GM10248 (cell line): ENCODE data around the gene RAB11FIP3.
"Not testable (repeated sequence)": the region's sequence is repeated elsewhere in the genome, so short reads cannot be mapped to it uniquely, and the experiment has no call there.

Experiments used
- CTCF ChIA-PET: fragments of 300-600 bp; sonication (Branson Sonifier 250); formaldehyde crosslinking; extraction: SDS; loops from one replicate; lab custom pipeline; 2021; ENCODE audit warnings: antibody characterized with exemption; lab: Yijun Ruan, JAX
- POLR2A ChIA-PET: fragments of 350-650 bp; sonication (Branson Sonifier 250); formaldehyde crosslinking; extraction: SDS; loops from one replicate; lab custom pipeline; 2020; ENCODE audit warnings: antibody characterized with exemption; lab: Yijun Ruan, JAX
- DNase-seq: peaks from one replicate; pipeline ENCODE4 v3.0.0; 2012; ENCODE audit errors: extremely low spot score
- CTCF ChIP-seq: IDR thresholded peaks from 2 replicates; pipeline ENCODE4 v1.5.1; 2012; ENCODE audit warnings: mild to moderate bottlenecking, low read depth; ENCODE audit errors: extremely low read depth, missing control alignments, control extremely low read depth

Gene RAB11FIP3

GRCh38 chr16:477301-478157 lies 52.1 kb downstream of the RAB11FIP3 start:
- DNase-seq, result no peak
- no peak for TF ChIP-seq CTCF
- ChIA-PET CTCF (interaction anchor here (1.5 kb wide), 1 partner anchor 11 kb away, joined by 3 read pairs; no protein-coding TSS in a partner anchor), POLR2A (no interaction called here)

GRCh38 chr16:478287-478686 lies 52.8 kb downstream of the RAB11FIP3 start:
- CTCF ChIA-PET, result interaction anchor here (1.5 kb wide), 1 partner anchor 10 kb away, joined by 3 read pairs; no protein-coding TSS in a partner anchor
- DNase-seq, POLR2A ChIA-PET: not testable (repeated sequence)

DNA sequence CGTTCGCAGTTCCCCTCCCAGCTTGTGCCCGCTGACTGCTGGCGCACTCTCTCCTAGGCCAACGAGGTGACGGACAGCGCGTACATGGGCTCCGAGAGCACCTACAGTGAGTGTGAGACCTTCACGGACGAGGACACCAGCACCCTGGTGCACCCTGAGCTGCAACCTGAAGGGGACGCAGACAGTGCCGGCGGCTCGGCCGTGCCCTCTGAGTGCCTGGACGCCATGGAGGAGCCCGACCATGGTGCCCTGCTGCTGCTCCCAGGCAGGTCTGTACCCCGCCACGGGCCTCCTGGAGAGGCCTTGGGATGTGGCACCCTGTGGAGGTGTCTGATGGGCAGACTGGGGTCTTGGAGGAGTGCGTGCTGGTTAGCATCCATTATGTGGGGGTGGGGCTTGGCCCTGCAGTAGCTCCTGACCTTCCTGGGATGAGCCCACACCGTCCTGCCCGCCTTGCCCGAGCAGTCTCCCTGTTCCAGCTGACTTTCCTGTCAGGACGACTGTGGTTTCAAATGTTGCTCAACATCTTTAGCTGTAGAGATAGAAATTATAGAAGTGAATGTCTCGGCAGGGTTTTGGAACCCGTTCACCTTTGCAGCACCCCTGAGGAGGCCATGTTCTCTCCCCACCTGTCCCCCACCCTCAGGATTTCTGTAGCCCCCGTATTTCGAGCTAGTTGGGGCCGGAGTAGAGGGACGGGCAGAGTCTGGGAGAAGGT lies 57.2 kb downstream of the RAB11FIP3 start:
- DNase-seq, result no peak
- POLR2A ChIA-PET, result no interaction called here
- TF ChIP-seq CTCF, result no peak
- CTCF ChIA-PET, result interaction anchor here (1.6 kb wide), 1 partner anchor 14 kb away, joined by 3 read pairs; no protein-coding TSS in a partner anchor

- POLR2A ChIA-PET, result no interaction called here
- no peak for TF ChIP-seq CTCF
- CTCF ChIA-PET, result interaction anchor here (1.6 kb wide), 1 partner anchor 15 kb away, joined by 3 read pairs; no protein-coding TSS in a partner anchor
- no peak for DNase-seq
These were observed 58.1 kb downstream of the RAB11FIP3 start for GRCh38 chr16:483341-484075.

DNA sequence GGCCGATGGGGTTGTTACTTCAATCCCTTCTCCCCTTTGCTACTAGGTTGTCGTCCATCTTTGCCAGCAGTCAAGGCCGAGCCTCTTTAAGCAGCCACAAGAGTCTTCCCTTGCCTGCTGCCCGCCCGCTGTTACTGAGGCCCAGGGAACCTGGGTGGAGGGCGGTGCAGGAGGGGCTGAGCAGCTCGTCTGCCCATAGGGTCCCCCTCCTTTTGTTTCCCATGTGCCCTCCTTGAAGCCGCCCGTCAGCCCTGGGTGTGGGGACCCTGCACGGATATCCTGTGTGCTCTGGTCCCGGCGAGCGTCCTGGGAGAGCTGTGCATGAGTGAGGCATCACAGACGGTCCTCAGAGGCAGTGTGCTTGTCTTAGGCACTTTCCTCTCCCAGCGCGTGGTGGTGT lies 64.2 kb downstream of the RAB11FIP3 start:
- CTCF ChIA-PET, result no interaction called here
- no peak for DNase-seq
- no peak for TF ChIP-seq CTCF
- POLR2A ChIA-PET, result no interaction called here

- ChIA-PET POLR2A (no interaction called here), CTCF (no interaction called here)
- no peak for DNase-seq
- TF ChIP-seq CTCF, result no peak
These were observed 65.3 kb downstream of the RAB11FIP3 start for GRCh38 chr16:490768-491167.
